Adrenal gland (tissue), 12 donors: ENCODE results near the gene SRC. TPM values are rescaled to one million over a fixed set of nuclear protein-coding genes. Genes with fewer than 3 reads are reported as not detected.

ENCODE experiments used
- DNase-seq, 7 donors: peaks; one replicate each; pipeline ENCODE4 v3.0.0-alpha.2; 2019 to 2020
- H3K27ac ChIP-seq, 5 donors: fragments of 200-600 bp; sonication (generic) in 4 of 5; 1 replicate in 3 of 5; 2 replicates in 2 of 5; pipeline versions ENCODE4 v1.5.1 to v1.8.0; 2016 to 2020; ENCODE audit warnings: mild to moderate bottlenecking in 1 of 5
- H3K27me3 ChIP-seq: fragments of 200-600 bp; 2 replicates; pipeline ENCODE4 v1.8.0; 2021
- H3K36me3 ChIP-seq, 2 donors: fragments of 200-600 bp; replicated peaks in 1 of 2; 1 replicate in 1 of 2; 2 replicates in 1 of 2; pipeline versions ENCODE4 v1.5.1 to v1.8.0; 2018 to 2022
- H3K4me1 ChIP-seq, 2 donors: fragments of 200-600 bp; replicated peaks in 1 of 2; 1 replicate in 1 of 2; 2 replicates in 1 of 2; pipeline versions ENCODE4 v1.5.1 to v1.8.0; 2018 to 2021
- H3K4me3 ChIP-seq, 4 donors: fragments of 200-600 bp; sonication (generic) in 3 of 4; one replicate each; pipeline ENCODE4 v1.5.1; 2016 to 2018
- H3K9me3 ChIP-seq, 3 donors: fragments of 200-600 bp; sonication (generic) in 1 of 3; replicated peaks in 1 of 3; 1 replicate in 2 of 3; 2 replicates in 1 of 3; pipeline versions ENCODE4 v1.5.1 to v1.8.0; 2016 to 2021
- POLR2A ChIP-seq, 2 donors: fragments of 450-650 bp; IDR thresholded peaks; one replicate each; pipeline ENCODE4 v1.6.1; 2017; ENCODE audit warnings: antibody characterized with exemption in 2 of 2, mild to moderate bottlenecking in 2 of 2, moderate library complexity in 1 of 2
- WGBS, 4 donors: extraction: QIAGEN DNeasy Blood & Tissue Kit in 2 of 4; methylation state at CpG; one replicate each; pipeline versions ENCODE4 v1.1.5 to v1.1.7; 2013 to 2017; 5-methylcytosine and 5-hydroxymethylcytosine counted together
- intact Hi-C, 2 donors: fragments of 100-400 bp; cut with DNase I; formaldehyde crosslinking; loops; one replicate each; pipeline versions ENCODE4 v1.14.1 to v1.15.0; 2022 to 2023
- polyA plus RNA-seq, 3 donors: library from polyadenylated mRNA; stranded (reverse); fragments of 200-250 nt in 2 of 3; fragments of 350-450 nt in 1 of 3; fragmentation: Illumina TruSeq in 1 of 3; extraction: RNeasy Lipid Tissue Mini Kit (QIAGEN cat#74804) in 1 of 3; gene quantifications; one replicate each; pipeline ENCODE4 v1.2.3, GENCODE V29; 2013 to 2014
- total RNA-seq, 9 donors: library from RNA; depleted of rRNA in 4 of 9; stranded (reverse); fragments of >200 nt in 4 of 9; fragments of 120-200 nt in 1 of 9; fragmentation: NEBNext Ultra II Directional in 1 of 9; extraction: Animal tissue kit (Norgen Biotek cat#: 25700) in 1 of 9; gene quantifications; one replicate each; pipeline versions ENCODE4 v1.1.0 to v1.2.4, GENCODE V29; 2013 to 2023
- TF ChIP-seq, protein P1 (sequence below), 6 experiments: fragments of 450-650 bp in 4 of 6; fragments of 200-600 bp in 2 of 6; sonication (generic) in 1 of 6; IDR thresholded peaks; 1 replicate in 5 of 6; 2 replicates in 1 of 6; pipeline versions ENCODE4 v1.5.1 to v1.8.0; 2016 to 2021; ENCODE audit warnings: antibody characterized with exemption in 6 of 6, mild to moderate bottlenecking in 2 of 6, moderate library complexity in 1 of 6
- donor health status: healthy with polysubstance abuse.
- donor health status: Bipolar disorder and iron deficiency.
- donor health status: DM: yes; HTN: yes; CAD: no.
- donor health status: DM: no; HTN: no; CAD: no.
- donor health status: DM: no; HTN: no; CAD: no.
- donor health status: DM: yes; HTN: yes; CAD: no.

Gene SRC
- total and polyA plus RNA-seq, 12 donors = 10.6 to 83.0 (median 52.7) TPM

DNA sequence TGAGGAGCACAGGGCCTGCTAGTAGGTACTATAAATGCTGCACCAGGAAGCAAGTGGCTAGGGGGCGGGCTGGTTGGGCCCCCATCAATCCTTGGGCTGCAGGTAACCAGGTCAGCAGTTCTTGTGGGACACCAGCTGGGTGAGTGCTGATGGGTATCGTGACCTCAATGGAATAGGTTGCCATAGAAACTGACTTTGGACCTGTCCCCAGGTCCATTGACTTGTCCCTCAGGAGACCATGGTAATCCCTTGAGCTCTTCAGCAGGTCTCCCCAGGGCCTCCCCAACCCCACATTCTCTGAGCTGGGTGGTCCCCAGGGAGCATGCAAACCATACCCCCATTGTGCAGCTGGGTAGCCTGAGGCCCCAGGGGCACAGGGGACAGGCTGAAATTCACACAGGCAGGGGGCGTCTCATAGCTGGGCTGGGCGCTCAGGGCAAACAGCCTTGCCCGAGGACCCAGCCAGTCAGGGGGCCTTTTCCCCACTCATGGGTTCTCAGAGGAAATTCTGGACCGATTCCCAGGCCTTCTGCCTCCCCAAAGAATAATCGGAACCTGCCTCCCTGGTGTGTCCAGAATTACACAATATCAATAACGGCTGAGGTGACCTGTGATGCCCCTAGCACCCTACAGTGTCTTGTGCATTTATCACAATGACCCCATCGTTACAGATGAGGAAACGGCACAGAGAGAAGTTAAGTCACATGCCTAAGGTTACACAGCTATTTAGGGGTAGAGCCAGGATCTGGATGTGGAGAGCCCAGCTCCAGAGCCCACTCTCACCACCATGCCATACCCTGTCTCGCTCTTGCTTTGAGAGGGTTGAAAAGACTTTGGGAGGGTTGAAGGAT, 35.9 kb downstream of the SRC start:
- Histone ChIP-seq H3K4me3 (no peak overlapping the region), H3K36me3 (peaks cover 0 to 12% of the 10 kb centered on the region in 2 donors), H3K9me3 (no peaks in the 10 kb centered on the region), H3K27ac (peak overlapping the region in 3 of 5 donors; percentile 67 to 87 (median 79)), H3K4me1 (peaks cover 19 to 57% of the 10 kb centered on the region in 2 donors), H3K27me3 (no peaks in the 10 kb centered on the region)
- intact Hi-C loops = loop anchor here in 1 of 2 donors (10.0 kb wide), 1 partner anchor 187 kb away; no protein-coding TSS in a partner anchor
- DNase-seq = peak in 3 of 7 donors; percentile 21 to 34 (median 26)
- no peak for TF ChIP-seq POLR2A (IDR thresholded peaks at IDR 0.05)
- TF ChIP-seq, protein P1, sequence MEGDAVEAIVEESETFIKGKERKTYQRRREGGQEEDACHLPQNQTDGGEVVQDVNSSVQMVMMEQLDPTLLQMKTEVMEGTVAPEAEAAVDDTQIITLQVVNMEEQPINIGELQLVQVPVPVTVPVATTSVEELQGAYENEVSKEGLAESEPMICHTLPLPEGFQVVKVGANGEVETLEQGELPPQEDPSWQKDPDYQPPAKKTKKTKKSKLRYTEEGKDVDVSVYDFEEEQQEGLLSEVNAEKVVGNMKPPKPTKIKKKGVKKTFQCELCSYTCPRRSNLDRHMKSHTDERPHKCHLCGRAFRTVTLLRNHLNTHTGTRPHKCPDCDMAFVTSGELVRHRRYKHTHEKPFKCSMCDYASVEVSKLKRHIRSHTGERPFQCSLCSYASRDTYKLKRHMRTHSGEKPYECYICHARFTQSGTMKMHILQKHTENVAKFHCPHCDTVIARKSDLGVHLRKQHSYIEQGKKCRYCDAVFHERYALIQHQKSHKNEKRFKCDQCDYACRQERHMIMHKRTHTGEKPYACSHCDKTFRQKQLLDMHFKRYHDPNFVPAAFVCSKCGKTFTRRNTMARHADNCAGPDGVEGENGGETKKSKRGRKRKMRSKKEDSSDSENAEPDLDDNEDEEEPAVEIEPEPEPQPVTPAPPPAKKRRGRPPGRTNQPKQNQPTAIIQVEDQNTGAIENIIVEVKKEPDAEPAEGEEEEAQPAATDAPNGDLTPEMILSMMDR (IDR thresholded peaks at IDR 0.05) = no peak
- WGBS, 4 donors = 57 to 70% (median 60%) methylated on average over 8 to 11 of the region's 11 CpGs

DNA sequence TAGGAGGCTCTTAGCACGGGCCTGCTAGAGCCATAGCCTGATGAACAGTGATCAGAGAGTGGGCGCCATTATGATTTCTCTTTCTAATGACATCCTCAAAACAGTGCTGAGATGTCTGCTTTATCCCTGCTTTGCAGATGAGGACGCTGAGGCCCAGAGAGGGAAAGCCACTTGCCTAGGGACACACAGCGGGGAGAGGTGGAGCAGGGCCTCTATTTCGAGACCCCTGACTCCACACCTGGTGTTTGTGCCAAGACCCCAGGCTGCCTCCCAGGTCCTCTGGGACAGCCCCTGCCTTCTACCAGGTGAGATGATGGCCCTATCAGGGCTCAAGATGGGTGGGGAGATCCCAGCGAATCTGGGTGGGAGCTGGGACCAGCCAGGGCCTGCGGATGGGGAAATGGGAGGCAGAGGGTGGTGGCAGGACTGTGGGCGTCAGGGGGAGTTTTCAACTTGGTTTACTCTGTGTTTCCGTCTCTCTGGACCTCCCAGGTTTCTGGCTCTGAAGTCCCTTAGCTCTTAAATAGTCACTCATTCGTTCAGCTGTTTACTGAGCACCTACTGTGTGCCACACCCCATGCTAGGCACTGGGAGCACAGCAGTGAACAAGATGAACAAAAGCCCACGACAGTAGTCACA, 36.7 kb downstream of the SRC start:
- peak in 2 of 7 donors; percentile 16 for DNase-seq
- TF ChIP-seq POLR2A (IDR thresholded peaks at IDR 0.05) = no peak
- TF ChIP-seq, protein P1 (IDR thresholded peaks at IDR 0.05) = no peak
- H3K27ac ChIP-seq = peak overlapping the region in 4 of 5 donors; percentile 16 to 87 (median 73)

DNA sequence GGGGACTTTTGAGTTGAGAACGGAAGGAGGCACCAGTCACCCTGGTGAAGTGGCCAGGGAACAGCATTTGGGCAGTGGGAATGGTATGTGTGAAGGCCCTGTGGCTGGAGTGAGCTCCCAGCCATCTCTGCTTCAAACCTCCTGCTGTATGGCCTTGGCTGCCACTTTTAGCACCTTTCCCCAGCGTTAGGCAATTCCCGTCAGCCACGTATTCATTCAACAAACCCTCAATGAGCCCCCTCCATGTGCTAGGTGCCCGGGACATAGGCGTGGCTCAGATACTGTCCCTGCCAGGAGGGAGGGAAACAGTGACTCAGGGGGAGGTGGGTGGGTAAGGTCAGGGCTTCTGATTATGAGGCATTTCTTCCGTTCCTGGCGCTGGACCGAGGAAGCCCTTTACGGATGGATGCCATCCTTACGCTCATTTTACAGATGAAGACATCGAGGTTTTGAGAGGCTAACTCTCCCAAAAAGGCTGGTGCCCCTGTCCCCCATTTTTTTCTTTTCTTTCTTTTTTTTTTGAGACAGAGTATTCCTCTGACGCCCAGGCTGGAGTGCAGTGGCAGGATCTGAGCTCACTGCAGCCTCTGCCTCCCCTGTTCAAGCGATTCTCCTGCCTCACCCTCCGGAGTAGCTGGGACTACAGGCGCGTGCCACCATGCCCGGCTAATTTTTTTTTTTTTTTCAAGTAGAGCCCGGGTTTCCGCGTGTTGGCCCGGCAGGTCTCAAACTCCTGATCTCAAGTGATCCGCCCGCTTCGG, 37.5 kb downstream of the SRC start:
- intact Hi-C loops = loop anchor here in 1 of 2 donors (10.0 kb wide), 1 partner anchor 189 kb away; no protein-coding TSS in a partner anchor
- peak overlapping the region; percentile 34 to 87 (median 67) for H3K27ac ChIP-seq
- H3K36me3 ChIP-seq = peaks cover 0 to 24% of the 10 kb centered on the region in 2 donors
- H3K9me3 ChIP-seq = no peaks in the 10 kb centered on the region
- no peaks in the 10 kb centered on the region for H3K27me3 ChIP-seq
- TF ChIP-seq POLR2A (IDR thresholded peaks at IDR 0.05) = peak in 1 of 2 donors; percentile 35
- TF ChIP-seq, protein P1 (IDR thresholded peaks at IDR 0.05) = no peak
- H3K4me3 ChIP-seq = peak overlapping the region in 1 of 4 donors; percentile 68
- 45 to 61% (median 56%) methylated on average over 20 to 25 of the region's 25 CpGs for WGBS, 4 donors
- peak; percentile 81 to 96 (median 89) for DNase-seq
- peaks cover 19 to 57% of the 10 kb centered on the region in 2 donors for H3K4me1 ChIP-seq

More for the DNA sequence above, 36.7 kb downstream of the SRC start:
- Histone ChIP-seq H3K9me3 (no peaks in the 10 kb centered on the region), H3K27me3 (no peaks in the 10 kb centered on the region), H3K4me3 (no peak overlapping the region), H3K36me3 (peaks cover 0 to 19% of the 10 kb centered on the region in 2 donors), H3K4me1 (peaks cover 19 to 57% of the 10 kb centered on the region in 2 donors)
- intact Hi-C loops = loop anchor here in 1 of 2 donors (10.0 kb wide), 1 partner anchor 188 kb away; no protein-coding TSS in a partner anchor
- whole genome bisulfite sequencing, 4 donors = 82 to 89% (median 86%) methylated on average over 10 to 11 of the region's 11 CpGs
